Spleen (tissue), 11 donors: ENCODE results near the gene TDRD7. TPM values are rescaled to one million over a fixed set of nuclear protein-coding genes. Genes with fewer than 3 reads are reported as not detected.

Experiments used
- DNase-seq: peaks from one replicate; pipeline ENCODE4 v3.0.0-alpha.2; 2020
- H3K27ac ChIP-seq, 8 donors: fragments of 200-600 bp; sonication (generic) in 7 of 8; 1 replicate in 4 of 8; 2 replicates in 4 of 8; pipeline versions ENCODE4 v1.5.0 to v1.8.0; 2016 to 2021; ENCODE audit warnings: inconsistent platforms in 4 of 8, mild to moderate bottlenecking in 4 of 8, moderate library complexity in 1 of 8
- H3K27me3 ChIP-seq, 7 donors: fragments of 200-600 bp; sonication (generic) in 6 of 7; replicated peaks in 1 of 7; 1 replicate in 4 of 7; 2 replicates in 3 of 7; pipeline versions ENCODE4 v1.5.0 to v1.8.0; 2016 to 2021; ENCODE audit warnings: inconsistent platforms in 3 of 7, mild to moderate bottlenecking in 1 of 7
- H3K36me3 ChIP-seq, 6 donors: fragments of 200-600 bp; sonication (generic) in 5 of 6; 1 replicate in 4 of 6; 2 replicates in 2 of 6; pipeline versions ENCODE4 v1.5.0 to v1.8.0; 2016 to 2021; ENCODE audit warnings: inconsistent platforms in 2 of 6
- H3K4me1 ChIP-seq, 6 donors: fragments of 200-600 bp; sonication (generic) in 5 of 6; 1 replicate in 3 of 6; 2 replicates in 3 of 6; pipeline versions ENCODE4 v1.5.0 to v1.8.0; 2016 to 2021; ENCODE audit warnings: inconsistent platforms in 3 of 6
- H3K4me3 ChIP-seq, 8 donors: fragments of 200-600 bp; sonication (generic) in 7 of 8; 1 replicate in 4 of 8; 2 replicates in 4 of 8; pipeline versions ENCODE4 v1.5.0 to v1.8.0; 2016 to 2021; ENCODE audit warnings: inconsistent platforms in 4 of 8, mild to moderate bottlenecking in 4 of 8, moderate library complexity in 2 of 8
- H3K9me3 ChIP-seq, 8 donors: fragments of 200-600 bp; sonication (generic) in 7 of 8; 1 replicate in 4 of 8; 2 replicates in 4 of 8; pipeline versions ENCODE4 v1.5.0 to v1.8.0; 2016 to 2021; ENCODE audit warnings: inconsistent platforms in 4 of 8
- CTCF ChIP-seq, 11 experiments: fragments of 200-600 bp in 7 of 11; fragments of 450-650 bp in 4 of 11; sonication (generic) in 4 of 11; IDR thresholded peaks in 8 of 11; conservative IDR thresholded peaks in 3 of 11; 1 replicate in 7 of 11; 2 replicates in 4 of 11; pipeline versions ENCODE4 v1.4.0 to v1.8.0; 2016 to 2021; ENCODE audit warnings: antibody characterized with exemption in 11 of 11, inconsistent platforms in 4 of 11, mild to moderate bottlenecking in 1 of 11
- POLR2A ChIP-seq, 3 donors: fragments of 450-650 bp; IDR thresholded peaks; one replicate each; pipeline ENCODE4 v1.5.1; 2017; ENCODE audit warnings: antibody characterized with exemption in 3 of 3, mild to moderate bottlenecking in 1 of 3
- POLR2AphosphoS5 ChIP-seq, 3 donors: sonication (generic); formaldehyde crosslinking; IDR thresholded peaks; one replicate each; pipeline ENCODE4 v1.5.1; 2017; ENCODE audit warnings: antibody characterized with exemption in 3 of 3
- WGBS, 5 donors: extraction: QIAGEN DNeasy Blood & Tissue Kit in 3 of 5; methylation state at CpG; one replicate each; pipeline versions ENCODE4 v1.1.5 to v1.1.7; 2013 to 2018; 5-methylcytosine and 5-hydroxymethylcytosine counted together
- intact Hi-C: fragments of 100-400 bp; cut with DNase I; formaldehyde crosslinking; loops from one replicate; pipeline ENCODE4 v1.15.0; 2023; ENCODE audit warnings: low total_unique reads
- polyA plus RNA-seq, 3 donors: library from polyadenylated mRNA; stranded (reverse); fragments of 200-250 nt; gene quantifications; one replicate each; pipeline ENCODE4 v1.2.1, GENCODE V29; 2013
- total RNA-seq, 7 donors: library from RNA; depleted of rRNA in 3 of 7; stranded (reverse); fragments of >200 nt in 3 of 7; fragmentation: NEBNext Ultra II Directional in 4 of 7; extraction: Animal tissue kit (Norgen Biotek cat#: 25700) in 4 of 7; gene quantifications; one replicate each; pipeline versions ENCODE4 v1.1.0 to v1.2.1, GENCODE V29; 2016 to 2021
- donor health status: healthy with polysubstance abuse.
- donor health status: DM: no; HTN: no; CAD: no; lungs with moderate emphysema.
- donor health status: DM: no; HTN: no; CAD: no.
- donor health status: Bipolar disorder and iron deficiency.
- donor health status: healthy.
- donor health status: DM: no; HTN: no; CAD: no.
- donor health status: DM: yes; HTN: yes; CAD: no.

TDRD7 gene
- total and polyA plus RNA-seq, 10 donors: 6.4 to 18.7 (median 15.3) TPM

GRCh38 chr9:97394881-97395280, 17.0 kb upstream of the TDRD7 start:
- Histone ChIP-seq H3K9me3 (no peaks in the 10 kb centered on the region), H3K36me3 (no peaks in the 10 kb centered on the region), H3K27me3 (no peaks in the 10 kb centered on the region), H3K4me1 (peaks cover 0 to 7% (median 6%) of the 10 kb centered on the region in 6 donors), H3K27ac (no peak overlapping the region), H3K4me3 (no peak overlapping the region)
- no peak for TF ChIP-seq POLR2A (IDR thresholded peaks at IDR 0.05)
- TF ChIP-seq CTCF (IDR thresholded peaks at IDR 0.05 in 8 of 11, conservative IDR thresholded peaks at IDR 0.05 in 3 of 11): no peak
- TF ChIP-seq POLR2AphosphoS5 (IDR thresholded peaks at IDR 0.05): no peak
- DNase-seq: no peak
- intact Hi-C loops: loop anchor here (5.0 kb wide), 1 partner anchor 538 kb away; no protein-coding TSS in a partner anchor
- WGBS, 5 donors: 67 to 85% (median 84%) methylated on average over 3 of the region's 3 CpGs

GRCh38 chr9:97395745-97396144, 16.2 kb upstream of the TDRD7 start:
- Histone ChIP-seq H3K4me3 (no peak overlapping the region), H3K9me3 (no peaks in the 10 kb centered on the region), H3K36me3 (no peaks in the 10 kb centered on the region), H3K27ac (no peak overlapping the region), H3K27me3 (no peaks in the 10 kb centered on the region), H3K4me1 (peaks cover 0 to 7% (median 6%) of the 10 kb centered on the region in 6 donors)
- WGBS, 5 donors: 92 to 100% (median 95%) methylated on average over 4 to 5 of the region's 5 CpGs
- intact Hi-C loops: loop anchor here (5.0 kb wide), 1 partner anchor 538 kb away; no protein-coding TSS in a partner anchor
- no peak for DNase-seq
- TF ChIP-seq POLR2AphosphoS5 (IDR thresholded peaks at IDR 0.05) (no peak), CTCF (IDR thresholded peaks at IDR 0.05 in 8 of 11, conservative IDR thresholded peaks at IDR 0.05 in 3 of 11) (no peak), POLR2A (IDR thresholded peaks at IDR 0.05) (no peak)

- Histone ChIP-seq H3K9me3 (no peaks in the 10 kb centered on the region), H3K4me3 (no peak overlapping the region), H3K27me3 (no peaks in the 10 kb centered on the region), H3K36me3 (no peaks in the 10 kb centered on the region), H3K27ac (no peak overlapping the region), H3K4me1 (peaks cover 0 to 7% (median 6%) of the 10 kb centered on the region in 6 donors)
- WGBS, 5 donors: 71 to 84% (median 75%) methylated on average over 7 of the region's 7 CpGs
- no peak for TF ChIP-seq POLR2A (IDR thresholded peaks at IDR 0.05)
- no peak for TF ChIP-seq CTCF (IDR thresholded peaks at IDR 0.05 in 8 of 11, conservative IDR thresholded peaks at IDR 0.05 in 3 of 11)
- no peak for TF ChIP-seq POLR2AphosphoS5 (IDR thresholded peaks at IDR 0.05)
- intact Hi-C loops: loop anchor here (5.0 kb wide), 1 partner anchor 539 kb away; no protein-coding TSS in a partner anchor
- DNase-seq: no peak
Measured at GRCh38 chr9:97396256-97396655, 15.6 kb upstream of the TDRD7 start.

GRCh38 chr9:97397220-97397619, 14.7 kb upstream of the TDRD7 start:
- Histone ChIP-seq H3K4me3 (no peak overlapping the region), H3K9me3 (no peaks in the 10 kb centered on the region), H3K27me3 (no peaks in the 10 kb centered on the region), H3K36me3 (no peaks in the 10 kb centered on the region), H3K27ac (no peak overlapping the region), H3K4me1 (peaks cover 0 to 7% (median 6%) of the 10 kb centered on the region in 6 donors)
- DNase-seq: no peak
- 66 to 100% (median 74%) methylated on average over 1 of the region's 1 CpG for WGBS, 5 donors
- TF ChIP-seq POLR2AphosphoS5 (IDR thresholded peaks at IDR 0.05): no peak
- TF ChIP-seq POLR2A (IDR thresholded peaks at IDR 0.05): no peak
- no peak for TF ChIP-seq CTCF (IDR thresholded peaks at IDR 0.05 in 8 of 11, conservative IDR thresholded peaks at IDR 0.05 in 3 of 11)
- intact Hi-C loops: loop anchor here (5.0 kb wide), 1 partner anchor 540 kb away; no protein-coding TSS in a partner anchor
